Liver (tissue), 9 donors: Measurements from ENCODE around the gene ZNF488. TPM values are rescaled to one million over a fixed set of nuclear protein-coding genes. Genes with fewer than 3 reads are reported as not detected.

Source experiments
- DNase-seq: peaks from one replicate; pipeline ENCODE4 v3.0.0-alpha.2; 2017; ENCODE audit warnings: low spot score
- H3K27ac ChIP-seq, 2 donors: one replicate each; pipeline ENCODE4 v1.7.0; 2013; ENCODE audit warnings: inconsistent platforms in 2 of 2, low read length in 2 of 2, control low read depth in 1 of 2, low read depth in 1 of 2, mild to moderate bottlenecking in 1 of 2
- H3K27me3 ChIP-seq, 4 donors: one replicate each; pipeline versions ENCODE4 v1.6.1 to v1.7.0; 2013; ENCODE audit warnings: low read length in 3 of 4, inconsistent platforms in 1 of 4, mild to moderate bottlenecking in 1 of 4, moderate library complexity in 1 of 4; ENCODE audit not compliant: control insufficient read depth in 4 of 4, insufficient read depth in 4 of 4
- H3K36me3 ChIP-seq, 4 donors: one replicate each; pipeline versions ENCODE4 v1.6.1 to v1.7.0; 2013; ENCODE audit warnings: low read length in 3 of 4, mild to moderate bottlenecking in 3 of 4, low read depth in 1 of 4, moderate library complexity in 1 of 4; ENCODE audit not compliant: control insufficient read depth in 4 of 4, insufficient read depth in 3 of 4
- H3K4me1 ChIP-seq, 4 donors: one replicate each; pipeline versions ENCODE4 v1.6.1 to v1.7.0; 2013; ENCODE audit warnings: low read length in 3 of 4, mild to moderate bottlenecking in 3 of 4, moderate library complexity in 1 of 4; ENCODE audit not compliant: control insufficient read depth in 4 of 4, insufficient read depth in 4 of 4
- H3K4me3 ChIP-seq, 3 donors: one replicate each; pipeline versions ENCODE4 v1.6.1 to v1.7.0; 2013; ENCODE audit warnings: low read length in 3 of 3, control low read depth in 1 of 3, low read depth in 1 of 3, mild to moderate bottlenecking in 1 of 3
- H3K9ac ChIP-seq, 2 donors: one replicate each; pipeline ENCODE4 v1.7.0; 2013; ENCODE audit warnings: low read length in 2 of 2, mild to moderate bottlenecking in 2 of 2, moderate library complexity in 2 of 2, control low read depth in 1 of 2, low read depth in 1 of 2
- H3K9me3 ChIP-seq, 4 donors: one replicate each; pipeline versions ENCODE4 v1.6.1 to v1.7.0; 2013; ENCODE audit warnings: low read length in 3 of 4; ENCODE audit not compliant: control insufficient read depth in 4 of 4
- ATF3 ChIP-seq: IDR thresholded peaks from 2 replicates; pipeline ENCODE4 v1.6.1; 2016; ENCODE audit warnings: antibody characterized with exemption
- CTCF ChIP-seq: fragments of 150-350 bp; IDR thresholded peaks from 2 replicates; pipeline ENCODE4 v1.5.1; 2017; ENCODE audit warnings: improper control_type of control experiment, low read depth, low read length; ENCODE audit not compliant: missing input control
- EGR1 ChIP-seq, 2 donors: IDR thresholded peaks; 2 replicates each; pipeline ENCODE4 v1.6.1; 2016 to 2018; ENCODE audit warnings: antibody characterized with exemption in 2 of 2, low read depth in 2 of 2
- FOXA1 ChIP-seq: IDR thresholded peaks from 2 replicates; pipeline ENCODE4 v1.6.1; 2016; ENCODE audit warnings: antibody characterized with exemption
- FOXA2 ChIP-seq: IDR thresholded peaks from 2 replicates; pipeline ENCODE4 v1.6.1; 2016; ENCODE audit warnings: antibody characterized with exemption
- GABPA ChIP-seq, 2 donors: IDR thresholded peaks in 1 of 2; conservative IDR thresholded peaks in 1 of 2; 2 replicates each; pipeline ENCODE4 v1.6.1; 2016; ENCODE audit warnings: antibody characterized with exemption in 2 of 2, mild to moderate bottlenecking in 1 of 2, moderate library complexity in 1 of 2
- HNF4A ChIP-seq, 2 donors: conservative IDR thresholded peaks; 2 replicates each; pipeline ENCODE4 v1.6.1; 2016; ENCODE audit warnings: antibody characterized with exemption in 2 of 2, mild to moderate bottlenecking in 2 of 2
- HNF4G ChIP-seq: IDR thresholded peaks from 2 replicates; pipeline ENCODE4 v1.6.1; 2016; ENCODE audit warnings: antibody characterized with exemption
- JUND ChIP-seq, 2 donors: IDR thresholded peaks; 2 replicates each; pipeline ENCODE4 v1.6.1; 2016; ENCODE audit warnings: antibody characterized with exemption in 2 of 2
- MAX ChIP-seq: IDR thresholded peaks from 2 replicates; pipeline ENCODE4 v1.6.1; 2016; ENCODE audit warnings: antibody characterized with exemption
- NR2F2 ChIP-seq: IDR thresholded peaks from 2 replicates; pipeline ENCODE4 v1.6.1; 2016; ENCODE audit warnings: antibody characterized with exemption
- RAD21 ChIP-seq, 2 donors: IDR thresholded peaks; 2 replicates each; pipeline ENCODE4 v1.6.1; 2016; ENCODE audit warnings: antibody characterized with exemption in 2 of 2, mild to moderate bottlenecking in 2 of 2
- REST ChIP-seq: IDR thresholded peaks from 2 replicates; pipeline ENCODE4 v1.6.1; 2016; ENCODE audit warnings: antibody characterized with exemption, mild to moderate bottlenecking
- RXRA ChIP-seq, 2 donors: IDR thresholded peaks; 2 replicates each; pipeline ENCODE4 v1.6.1; 2017 to 2018; ENCODE audit warnings: antibody characterized with exemption in 2 of 2, mild to moderate bottlenecking in 1 of 2
- SP1 ChIP-seq: IDR thresholded peaks from 2 replicates; pipeline ENCODE4 v1.6.1; 2018; ENCODE audit warnings: antibody characterized with exemption, mild to moderate bottlenecking
- TAF1 ChIP-seq: conservative IDR thresholded peaks from 2 replicates; pipeline ENCODE4 v1.6.1; 2016; ENCODE audit warnings: antibody characterized with exemption, mild to moderate bottlenecking
- YY1 ChIP-seq: IDR thresholded peaks from 2 replicates; pipeline ENCODE4 v1.6.1; 2016; ENCODE audit warnings: antibody characterized with exemption, mild to moderate bottlenecking
- ZBTB33 ChIP-seq: IDR thresholded peaks from 2 replicates; pipeline ENCODE4 v1.6.1; 2016; ENCODE audit warnings: antibody characterized with exemption
- WGBS: extraction: QIAGEN DNeasy Blood & Tissue Kit; methylation state at CpG from one replicate; pipeline ENCODE4 v1.1.7; 2013; 5-methylcytosine and 5-hydroxymethylcytosine counted together
- polyA plus RNA-seq, 2 donors: library from polyadenylated mRNA; stranded (reverse) in 1 of 2; unstranded in 1 of 2; fragments of 200-250 nt in 1 of 2; fragments of >200 nt in 1 of 2; fragmentation: Nextera tagmentation in 1 of 2; extraction: Ambion mirVana in 1 of 2; gene quantifications; one replicate each; pipeline versions ENCODE4 v1.2.1 to v1.2.3, GENCODE V29; 2013 to 2015
- total RNA-seq, 2 donors: library from RNA; depleted of rRNA; stranded (reverse); fragments of >200 nt; gene quantifications; one replicate each; pipeline ENCODE4 v1.2.3, GENCODE V29; 2014
- donor health status: healthy.
- donor health status: healthy.
- donor health status: healthy.
- donor health status: healthy.
- donor health status: healthy.

ZNF488 gene
- total and polyA plus RNA-seq, 4 donors: 0.02 to 0.09 TPM; not detected in 2

- WGBS: 83% methylated on average over 19 of the region's 19 CpGs
- Histone ChIP-seq H3K27me3 (peaks cover 0 to 3% (median 0%) of the 10 kb centered on the region in 4 donors), H3K4me1 (no peaks in the 10 kb centered on the region), H3K9me3 (no peaks in the 10 kb centered on the region), H3K9ac (no peak overlapping the region), H3K4me3 (no peak overlapping the region), H3K27ac (no peak overlapping the region), H3K36me3 (no peaks in the 10 kb centered on the region)
- no peak for DNase-seq
- no peak for TF ChIP-seq TAF1
- no peak for TF ChIP-seq RXRA (IDR thresholded peaks at IDR 0.05)
- TF ChIP-seq YY1: no peak
- no peak for TF ChIP-seq REST
- no peak for TF ChIP-seq SP1
- no peak for TF ChIP-seq FOXA1
- no peak for TF ChIP-seq CTCF
- TF ChIP-seq HNF4G: no peak
- no peak for TF ChIP-seq HNF4A (conservative IDR thresholded peaks at IDR 0.05)
- no peak for TF ChIP-seq RAD21 (IDR thresholded peaks at IDR 0.05)
- TF ChIP-seq NR2F2: no peak
- no peak for TF ChIP-seq FOXA2
- TF ChIP-seq EGR1 (IDR thresholded peaks at IDR 0.05; ENCODE audit: low read depth in 2 of 2): no peak
- TF ChIP-seq MAX: no peak
- no peak for TF ChIP-seq ATF3
- no peak for TF ChIP-seq JUND (IDR thresholded peaks at IDR 0.05)
- TF ChIP-seq GABPA (IDR thresholded peaks at IDR 0.05 in 1 of 2, conservative IDR thresholded peaks at IDR 0.05 in 1 of 2): no peak
- TF ChIP-seq ZBTB33: no peak
These were observed 30.8 kb upstream of the ZNF488 start for GRCh38 chr10:47414752-47415519.
